GM06990 (cell line): ENCODE data around the gene NPHS1.
A peak's percentile ranks its signal among the peaks of the same experiment; 100 is the strongest.

Experiments used
- DNase-seq: peaks from one replicate; pipeline ENCODE4 v3.0.0-alpha.2; 2011; ENCODE audit not compliant: insufficient read length; ENCODE audit errors: extremely low read depth
- H3K27me3 ChIP-seq: replicated peaks from 2 replicates; pipeline ENCODE4 v1.6.0; 2011; ENCODE audit warnings: low read length; ENCODE audit not compliant: control insufficient read depth, insufficient read depth
- H3K36me3 ChIP-seq: 2 replicates; pipeline ENCODE4 v1.5.1; 2011; ENCODE audit warnings: low read length; ENCODE audit not compliant: control insufficient read depth, insufficient read depth
- H3K4me3 ChIP-seq: replicated peaks from 2 replicates; pipeline ENCODE4 v1.5.1; 2011; ENCODE audit warnings: low read depth, mild to moderate bottlenecking, control low read depth, low read length
- CTCF ChIP-seq: IDR thresholded peaks from 2 replicates; pipeline ENCODE4 v1.5.1; 2011; ENCODE audit warnings: low read length, control low read depth, mild to moderate bottlenecking, inconsistent platforms; ENCODE audit not compliant: insufficient read depth, poor library complexity, severe bottlenecking

NPHS1 gene

GRCh38 chr19:35777086-35777841 lies 75.0 kb downstream of the NPHS1 start:
- Histone ChIP-seq H3K4me3 (no peak overlapping the region), H3K27me3 (no peaks in the 10 kb centered on the region), H3K36me3 (no peaks in the 10 kb centered on the region; the same call in 1 of the 2 replicates)
- no peak for TF ChIP-seq CTCF
- no peak for DNase-seq

- H3K4me3 ChIP-seq = peak overlapping the region; percentile 83
- no peaks in the 10 kb centered on the region for H3K27me3 ChIP-seq
- DNase-seq = no peak
- no peak for TF ChIP-seq CTCF
- no peaks in the 10 kb centered on the region; the same call in 1 of the 2 replicates for H3K36me3 ChIP-seq
These were observed 76.1 kb downstream of the NPHS1 start for GRCh38 chr19:35776102-35776788.
